Testis (tissue), 3 donors: ENCODE data around the gene GCC1. TPM values are rescaled to one million over a fixed set of nuclear protein-coding genes. Genes with fewer than 3 reads are reported as not detected.
"Not testable (repeated sequence)": the region's sequence is repeated elsewhere in the genome, so short reads cannot be mapped to it uniquely, and the experiment has no call there.

Experiments used
- DNase-seq: peaks from one replicate; pipeline ENCODE4 v3.0.0-alpha.2; 2019
- H3K27ac ChIP-seq, 2 donors: fragments of 200-600 bp; sonication (generic); one replicate each; pipeline ENCODE4 v1.5.1; 2019
- H3K27me3 ChIP-seq: fragments of 200-600 bp; sonication (generic); one replicate; pipeline ENCODE4 v1.5.1; 2019
- H3K36me3 ChIP-seq: fragments of 200-600 bp; sonication (generic); one replicate; pipeline ENCODE4 v1.5.1; 2017; ENCODE audit warnings: low read depth; ENCODE audit errors: missing control alignments
- H3K4me1 ChIP-seq: fragments of 200-600 bp; sonication (generic); one replicate; pipeline ENCODE4 v1.5.1; 2019
- H3K4me3 ChIP-seq, 2 donors: fragments of 200-600 bp; sonication (generic); one replicate each; pipeline ENCODE4 v1.5.1; 2017 to 2019
- H3K9me3 ChIP-seq: fragments of 200-600 bp; sonication (generic); one replicate; pipeline ENCODE4 v1.5.1; 2017
- POLR2A ChIP-seq: fragments of 450-650 bp; IDR thresholded peaks from one replicate; pipeline ENCODE4 v1.6.1; 2017; ENCODE audit warnings: antibody characterized with exemption, mild to moderate bottlenecking, moderate library complexity
- WGBS, 2 donors: methylation state at CpG; one replicate each; pipeline ENCODE4 v1.1.5; 2018; 5-methylcytosine and 5-hydroxymethylcytosine counted together
- intact Hi-C: fragments of 100-400 bp; cut with DNase I; formaldehyde crosslinking; loops from one replicate; pipeline ENCODE4 v1.15.1; 2023; ENCODE audit warnings: low total_unique reads
- polyA plus RNA-seq: library from polyadenylated mRNA; stranded (reverse); fragments of 350-450 nt; fragmentation: Illumina TruSeq; extraction: RNeasy Lipid Tissue Mini Kit (QIAGEN cat#74804); gene quantifications from one replicate; pipeline ENCODE4 v1.2.3, GENCODE V29; 2014; ENCODE audit warnings: low read depth, low replicate concordance; ENCODE audit not compliant: insufficient read depth
- total RNA-seq, 2 donors: library from RNA; depleted of rRNA; stranded (reverse); fragments of >200 nt; gene quantifications; one replicate each; pipeline ENCODE4 v1.2.3, GENCODE V29; 2016
- TF ChIP-seq, protein P1 (sequence below), 3 experiments: fragments of 450-650 bp in 2 of 3; fragments of 200-600 bp in 1 of 3; sonication (generic) in 1 of 3; IDR thresholded peaks; one replicate each; pipeline ENCODE4 v1.5.1; 2016 to 2019; ENCODE audit warnings: antibody characterized with exemption in 3 of 3, mild to moderate bottlenecking in 2 of 3, moderate library complexity in 1 of 3

The GCC1 gene
- total and polyA plus RNA-seq, 3 donors from 2014 or later = 35.6 to 39.0 (median 38.1) TPM

- TF ChIP-seq POLR2A = no peak
- TF ChIP-seq, protein P1, sequence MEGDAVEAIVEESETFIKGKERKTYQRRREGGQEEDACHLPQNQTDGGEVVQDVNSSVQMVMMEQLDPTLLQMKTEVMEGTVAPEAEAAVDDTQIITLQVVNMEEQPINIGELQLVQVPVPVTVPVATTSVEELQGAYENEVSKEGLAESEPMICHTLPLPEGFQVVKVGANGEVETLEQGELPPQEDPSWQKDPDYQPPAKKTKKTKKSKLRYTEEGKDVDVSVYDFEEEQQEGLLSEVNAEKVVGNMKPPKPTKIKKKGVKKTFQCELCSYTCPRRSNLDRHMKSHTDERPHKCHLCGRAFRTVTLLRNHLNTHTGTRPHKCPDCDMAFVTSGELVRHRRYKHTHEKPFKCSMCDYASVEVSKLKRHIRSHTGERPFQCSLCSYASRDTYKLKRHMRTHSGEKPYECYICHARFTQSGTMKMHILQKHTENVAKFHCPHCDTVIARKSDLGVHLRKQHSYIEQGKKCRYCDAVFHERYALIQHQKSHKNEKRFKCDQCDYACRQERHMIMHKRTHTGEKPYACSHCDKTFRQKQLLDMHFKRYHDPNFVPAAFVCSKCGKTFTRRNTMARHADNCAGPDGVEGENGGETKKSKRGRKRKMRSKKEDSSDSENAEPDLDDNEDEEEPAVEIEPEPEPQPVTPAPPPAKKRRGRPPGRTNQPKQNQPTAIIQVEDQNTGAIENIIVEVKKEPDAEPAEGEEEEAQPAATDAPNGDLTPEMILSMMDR (IDR thresholded peaks at IDR 0.05) = no peak
- no peak for DNase-seq
- 68 to 71% methylated on average over 4 of the region's 4 CpGs for WGBS, 2 donors
- Histone ChIP-seq H3K4me1 (no peaks in the 10 kb centered on the region), H3K9me3 (no peaks in the 10 kb centered on the region), H3K27ac (no peak overlapping the region), H3K36me3 (no peaks in the 10 kb centered on the region), H3K27me3 (no peaks in the 10 kb centered on the region), H3K4me3 (no peak overlapping the region)
- intact Hi-C loops = no loop called here
Measured at GRCh38 chr7:127551941-127552340, 33.5 kb downstream of the GCC1 start.

DNA sequence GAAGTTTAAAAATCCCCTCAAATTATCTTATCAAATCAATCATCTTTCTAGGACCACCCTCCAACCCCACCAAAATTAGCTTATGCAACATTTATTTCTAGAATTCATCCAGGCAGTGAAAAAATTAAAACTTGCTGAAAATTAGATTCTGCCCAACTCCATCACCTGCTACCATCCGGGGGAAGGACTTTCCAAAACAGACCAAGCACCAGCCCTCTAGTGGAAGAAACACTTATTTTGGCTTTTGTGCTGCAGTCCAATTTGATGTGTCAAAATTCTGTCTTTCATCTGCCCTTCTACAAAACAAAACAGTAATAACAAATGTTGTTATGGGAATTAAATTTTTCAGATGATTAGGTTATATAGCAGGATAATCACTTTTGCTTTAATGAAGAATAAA is 35.1 kb downstream of the GCC1 start:
- WGBS, 2 donors = 56 to 61% methylated on average over 1 of the region's 1 CpG
- DNase-seq = no peak
- no peaks in the 10 kb centered on the region for H3K9me3 ChIP-seq
- no peaks in the 10 kb centered on the region for H3K4me1 ChIP-seq
- H3K36me3 ChIP-seq = no peaks in the 10 kb centered on the region
- intact Hi-C loops = no loop called here
- TF ChIP-seq, protein P1 (IDR thresholded peaks at IDR 0.05) = no peak
- TF ChIP-seq POLR2A = no peak
- H3K4me3 ChIP-seq = no peak overlapping the region
- no peak overlapping the region for H3K27ac ChIP-seq
- H3K27me3 ChIP-seq = no peaks in the 10 kb centered on the region

DNA sequence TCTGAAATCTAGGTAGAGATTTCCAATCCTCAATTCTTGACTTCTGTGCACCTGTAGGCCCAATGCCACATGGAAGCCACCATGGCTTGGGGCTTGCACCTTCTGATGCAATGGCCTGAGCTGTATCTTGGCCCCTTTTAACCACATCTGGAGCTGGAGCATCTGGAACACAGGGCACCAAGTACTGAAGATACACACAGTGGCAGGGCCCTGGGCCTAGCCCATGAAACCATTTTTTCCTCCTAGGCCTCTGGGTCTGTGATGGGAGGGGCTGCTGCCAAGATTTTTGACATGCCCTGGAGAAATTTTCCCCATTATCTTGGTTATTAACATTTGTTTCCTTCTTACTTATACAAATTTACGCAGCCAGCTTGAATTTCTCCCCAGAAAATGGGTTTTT is 39.1 kb downstream of the GCC1 start:
- Histone ChIP-seq H3K4me1 (no peaks in the 10 kb centered on the region), H3K27ac (no peak overlapping the region), H3K27me3 (no peaks in the 10 kb centered on the region), H3K9me3 (no peaks in the 10 kb centered on the region), H3K4me3 (no peak overlapping the region), H3K36me3 (no peaks in the 10 kb centered on the region)
- TF ChIP-seq POLR2A = no peak
- TF ChIP-seq, protein P1 (IDR thresholded peaks at IDR 0.05) = no peak
- intact Hi-C loops = no loop called here
- DNase-seq = no peak
- 77 to 93% methylated on average over 1 of the region's 1 CpG for WGBS, 2 donors

DNA sequence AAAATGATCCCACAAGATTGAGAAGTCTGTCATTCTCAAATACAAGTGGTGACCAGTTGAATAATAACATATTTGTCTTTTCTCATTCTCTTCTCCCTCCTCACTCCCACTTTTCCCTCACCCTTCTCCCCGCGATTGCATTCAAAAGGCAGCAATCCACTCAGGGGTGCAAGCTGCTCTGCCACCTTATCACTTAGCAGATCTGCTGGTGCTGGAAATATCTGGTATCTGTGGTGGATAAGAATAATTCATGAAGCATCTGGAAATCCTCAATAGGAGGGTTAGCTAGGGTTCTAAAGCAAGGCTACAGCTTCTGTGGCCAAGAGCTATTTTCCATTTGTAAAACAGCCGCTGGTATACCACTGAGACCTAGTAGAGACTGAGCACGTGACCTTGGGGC is 43.8 kb downstream of the GCC1 start:
- intact Hi-C loops = no loop called here
- WGBS, 2 donors = 78 to 80% methylated on average over 4 of the region's 4 CpGs

GRCh38 chr7:127540461-127540860 is 44.9 kb downstream of the GCC1 start:
- H3K4me3 ChIP-seq, DNase-seq, H3K27me3 ChIP-seq, H3K4me1 ChIP-seq, intact Hi-C loops, H3K36me3 ChIP-seq, H3K9me3 ChIP-seq, H3K27ac ChIP-seq: not testable (repeated sequence)
- 53 to 69% methylated on average over 10 of the region's 10 CpGs for WGBS, 2 donors

More for the DNA sequence above, 43.8 kb downstream of the GCC1 start:
- Histone ChIP-seq H3K27ac (no peak overlapping the region), H3K27me3 (no peaks in the 10 kb centered on the region), H3K4me3 (no peak overlapping the region), H3K36me3 (no peaks in the 10 kb centered on the region), H3K9me3 (no peaks in the 10 kb centered on the region), H3K4me1 (no peaks in the 10 kb centered on the region)
- DNase-seq = no peak
- TF ChIP-seq, protein P1 (IDR thresholded peaks at IDR 0.05) = no peak
